Heart left ventricle (tissue), 13 donors: ENCODE measurements around the gene PSMB5.

Experiments
- POLR2A ChIP-seq, 2 donors: fragments of 450-650 bp; IDR thresholded peaks; one replicate each; pipeline ENCODE4 v1.6.1; 2017; ENCODE audit warnings: antibody characterized with exemption in 2 of 2, mild to moderate bottlenecking in 2 of 2, moderate library complexity in 2 of 2
- TF ChIP-seq, protein P1 (sequence below), 12 donors: fragments of 200-600 bp; sonication (generic) in 4 of 12; IDR thresholded peaks; one replicate each; pipeline versions ENCODE4 v1.5.0 to v1.8.0; 2018 to 2022; ENCODE audit warnings: antibody characterized with exemption in 12 of 12, mild to moderate bottlenecking in 5 of 12
- donor health status: ischemic (EF 13 %, LVEDD 7.1; RV severe dilation, severe dysfunction).
- donor health status: DM: no; HTN: yes; CAD: no.
- donor health status: DM: no; HTN: no; CAD: no.
- donor health status: ischemic (EF 25% LVEDD 6.9; RV normal size, moderate dysfunction).
- donor health status: ischemic (EF 25% LVEDD 5.7; RV mildly dilated, moderate dysfunction).
- donor health status: ischemic (EF 35%, LVEDD 5.7; RV mildly dilated, moderate dysfunction).
- donor health status: nonischemic (EF 11% LVEDD 7.7; RV severe dilation, severe dysfunction).
- donor health status: DM: yes; HTN: yes; CAD: no.
- donor health status: PGD.
- donor health status: ischemic (EF 29% LVEDD 5.4; RV normal size, mild dysfunction).
- donor health status: nonischemic (EF 23%, LVEDD 6.1; RV moderate dilation, normal function).

DNA sequence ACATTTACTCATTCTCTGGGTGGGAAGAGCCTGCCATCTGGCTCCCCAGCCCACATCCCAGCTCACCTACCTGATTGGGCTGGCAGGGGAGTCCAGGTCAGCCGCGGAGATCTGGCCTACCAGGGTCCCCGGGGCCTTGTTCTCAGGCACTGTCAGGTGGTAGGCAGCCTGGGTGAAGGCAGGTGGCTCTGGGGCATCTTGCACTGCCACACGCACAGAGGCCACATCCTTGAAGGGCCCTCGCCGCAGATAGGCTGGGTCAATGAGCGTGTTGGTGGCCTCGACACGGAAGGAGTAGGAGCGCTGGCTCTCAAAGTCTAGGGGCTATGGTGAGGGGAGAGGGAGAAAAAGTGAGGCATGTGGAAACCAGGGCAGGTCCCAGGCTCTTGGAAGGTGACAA, 18.7 kb upstream of the PSMB5 start:
- TF ChIP-seq POLR2A (IDR thresholded peaks at IDR 0.05), result no peak
- TF ChIP-seq, protein P1, sequence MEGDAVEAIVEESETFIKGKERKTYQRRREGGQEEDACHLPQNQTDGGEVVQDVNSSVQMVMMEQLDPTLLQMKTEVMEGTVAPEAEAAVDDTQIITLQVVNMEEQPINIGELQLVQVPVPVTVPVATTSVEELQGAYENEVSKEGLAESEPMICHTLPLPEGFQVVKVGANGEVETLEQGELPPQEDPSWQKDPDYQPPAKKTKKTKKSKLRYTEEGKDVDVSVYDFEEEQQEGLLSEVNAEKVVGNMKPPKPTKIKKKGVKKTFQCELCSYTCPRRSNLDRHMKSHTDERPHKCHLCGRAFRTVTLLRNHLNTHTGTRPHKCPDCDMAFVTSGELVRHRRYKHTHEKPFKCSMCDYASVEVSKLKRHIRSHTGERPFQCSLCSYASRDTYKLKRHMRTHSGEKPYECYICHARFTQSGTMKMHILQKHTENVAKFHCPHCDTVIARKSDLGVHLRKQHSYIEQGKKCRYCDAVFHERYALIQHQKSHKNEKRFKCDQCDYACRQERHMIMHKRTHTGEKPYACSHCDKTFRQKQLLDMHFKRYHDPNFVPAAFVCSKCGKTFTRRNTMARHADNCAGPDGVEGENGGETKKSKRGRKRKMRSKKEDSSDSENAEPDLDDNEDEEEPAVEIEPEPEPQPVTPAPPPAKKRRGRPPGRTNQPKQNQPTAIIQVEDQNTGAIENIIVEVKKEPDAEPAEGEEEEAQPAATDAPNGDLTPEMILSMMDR (IDR thresholded peaks at IDR 0.05), result no peak
